GM15510 (cell line): ENCODE measurements around the gene EDC3.

Experiments used
- POLR2A ChIP-seq: IDR thresholded peaks from 3 replicates; pipeline ENCODE4 v1.6.1; 2011; ENCODE audit warnings: borderline replicate concordance; ENCODE audit not compliant: insufficient read length; ENCODE audit errors: extremely low read depth

The EDC3 gene

DNA sequence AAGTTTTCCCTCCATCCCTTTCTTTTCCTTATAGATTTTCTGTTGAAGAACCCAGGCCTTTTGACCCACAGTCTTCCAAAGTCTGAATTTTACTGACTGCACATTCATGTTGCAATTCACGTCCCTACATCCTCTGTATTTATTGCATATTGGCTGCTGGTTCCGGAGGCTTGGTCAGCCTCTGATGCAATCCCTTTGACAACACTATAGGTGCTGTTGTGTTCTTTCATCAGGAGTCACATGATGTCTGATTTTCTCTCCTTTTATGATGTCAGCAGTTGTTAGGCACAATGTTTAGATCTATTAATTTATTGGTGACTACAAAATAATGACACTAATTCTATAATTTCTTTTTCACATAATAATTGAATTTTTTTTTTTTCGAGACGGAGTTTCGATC, 20.8 kb upstream of the EDC3 start:
- TF ChIP-seq POLR2A, result no peak

DNA sequence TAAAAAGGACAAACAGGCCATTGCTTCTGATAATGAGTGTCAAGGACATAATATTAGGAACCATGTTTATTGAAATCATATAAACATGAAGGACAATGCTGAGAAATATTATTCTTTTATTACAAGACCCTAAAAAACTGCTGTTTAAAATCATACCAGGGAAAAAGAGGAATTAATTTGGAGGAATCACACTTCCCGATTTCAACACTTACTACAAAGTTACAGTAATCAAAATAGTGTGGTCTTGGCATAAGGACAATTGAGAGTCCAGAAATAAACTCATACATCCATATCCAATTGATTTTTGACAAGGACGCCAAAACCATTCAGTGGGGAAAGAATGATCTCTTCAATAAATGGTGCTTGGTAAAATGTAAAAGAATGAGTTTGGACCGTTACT, 16.5 kb upstream of the EDC3 start:
- no peak for TF ChIP-seq POLR2A

- no peak for TF ChIP-seq POLR2A
Observed at GRCh38 chr15:74710319-74711094, 14.7 kb upstream of the EDC3 start.

DNA sequence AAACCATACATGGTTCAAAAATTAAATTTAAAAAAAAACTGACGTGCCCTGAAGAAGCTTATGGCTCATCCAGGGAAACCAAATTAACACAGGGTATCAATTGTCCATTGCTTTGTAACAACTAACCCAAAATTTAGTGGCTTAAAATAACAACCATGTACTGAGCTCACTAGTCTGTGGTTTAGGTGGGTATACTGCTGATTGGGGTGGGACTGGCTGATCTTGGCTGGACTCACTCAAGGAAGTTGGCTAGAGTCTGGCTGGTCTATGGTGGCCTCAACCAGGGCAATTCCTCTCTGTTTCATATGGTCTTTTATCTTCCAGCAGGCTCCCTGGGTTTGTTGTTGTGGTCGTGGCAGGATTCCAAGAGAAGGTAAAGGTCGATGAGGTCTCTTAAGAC, 14.1 kb upstream of the EDC3 start:
- TF ChIP-seq POLR2A, result no peak

- TF ChIP-seq POLR2A, result no peak
Observed at GRCh38 chr15:74709011-74709410, 13.2 kb upstream of the EDC3 start.

DNA sequence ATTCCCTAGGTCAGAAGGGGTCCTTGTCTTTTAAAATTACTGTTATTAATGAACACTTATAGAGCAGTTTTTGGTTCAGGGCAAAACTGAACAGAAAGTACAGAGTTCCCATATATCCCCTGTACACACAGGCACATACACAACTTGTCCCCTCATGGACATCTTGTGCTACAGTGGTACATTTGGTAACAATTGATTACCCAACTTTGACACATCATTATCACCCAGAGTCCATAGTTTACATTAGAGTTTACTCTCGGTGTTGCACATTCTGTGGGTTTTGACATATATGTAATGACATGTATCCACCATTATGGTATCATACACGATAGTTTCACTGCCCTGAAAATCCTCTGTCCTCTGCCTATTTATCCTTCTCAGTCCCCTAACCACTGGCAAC, 984 bp upstream of the EDC3 start:
- no peak for TF ChIP-seq POLR2A

DNA sequence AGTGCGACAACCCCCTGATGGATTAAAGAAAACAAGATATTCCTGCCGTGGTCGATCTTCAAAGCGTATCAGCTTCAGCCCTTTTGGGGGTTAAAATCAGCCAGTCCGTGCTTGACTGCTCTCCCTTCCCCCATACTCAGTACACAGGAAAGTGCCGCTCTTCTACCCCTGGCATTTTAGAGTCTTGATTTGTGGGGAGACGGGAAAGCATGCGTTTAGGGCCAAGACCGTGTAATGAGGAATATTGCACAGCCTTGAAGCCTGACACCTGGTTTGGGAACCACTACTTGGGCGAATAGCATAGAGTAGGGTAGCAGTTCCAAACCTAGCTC, 540 bp upstream of the EDC3 start:
- TF ChIP-seq POLR2A, result no peak

GRCh38 chr15:74692327-74692726, 3.5 kb downstream of the EDC3 start:
- TF ChIP-seq POLR2A, result no peak

- TF ChIP-seq POLR2A, result no peak
Observed at GRCh38 chr15:74683758-74684157, 12.1 kb downstream of the EDC3 start.

GRCh38 chr15:74682954-74683353, 12.9 kb downstream of the EDC3 start:
- no peak for TF ChIP-seq POLR2A

DNA sequence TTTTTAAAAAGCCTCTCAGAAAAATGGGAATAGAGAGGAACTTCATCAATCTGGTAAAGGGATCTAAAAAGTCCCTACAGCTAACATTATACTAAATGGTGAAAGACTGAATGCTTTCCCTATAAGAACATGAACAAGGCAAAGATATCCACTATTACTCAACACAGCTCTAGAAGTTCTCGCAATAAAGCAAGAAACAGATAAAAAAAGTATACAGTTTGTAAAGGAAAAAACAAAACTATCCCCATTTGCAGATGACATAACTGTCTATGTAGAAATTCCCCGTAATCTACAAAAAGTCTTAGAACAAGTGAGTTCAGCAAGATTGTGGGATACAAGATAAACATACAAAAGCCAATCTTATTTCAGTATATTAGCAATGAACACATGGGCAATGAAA, 15.4 kb downstream of the EDC3 start:
- TF ChIP-seq POLR2A, result no peak

- TF ChIP-seq POLR2A, result no peak
Observed at GRCh38 chr15:74676801-74677200, 19.0 kb downstream of the EDC3 start.

GRCh38 chr15:74674161-74674560, 21.7 kb downstream of the EDC3 start:
- no peak for TF ChIP-seq POLR2A

DNA sequence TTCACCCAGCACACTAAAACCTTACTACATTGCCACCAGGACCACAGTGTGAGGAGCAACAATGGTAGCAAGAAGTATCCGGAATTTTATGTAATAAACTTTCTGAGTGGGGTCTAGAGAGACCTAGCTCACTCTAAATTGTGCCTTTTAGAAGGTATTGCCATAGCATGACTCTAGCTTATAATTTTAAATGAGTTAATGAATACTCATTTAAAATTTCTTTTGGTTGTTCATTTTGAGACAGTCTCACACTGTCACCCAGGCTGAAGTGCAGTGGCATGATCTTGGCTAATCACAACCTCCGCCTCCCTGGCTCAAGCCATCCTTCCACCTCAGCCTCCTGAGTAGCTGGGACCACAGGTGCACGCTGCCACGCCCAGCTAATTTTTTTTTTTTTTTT, 26.2 kb downstream of the EDC3 start:
- TF ChIP-seq POLR2A, result no peak

DNA sequence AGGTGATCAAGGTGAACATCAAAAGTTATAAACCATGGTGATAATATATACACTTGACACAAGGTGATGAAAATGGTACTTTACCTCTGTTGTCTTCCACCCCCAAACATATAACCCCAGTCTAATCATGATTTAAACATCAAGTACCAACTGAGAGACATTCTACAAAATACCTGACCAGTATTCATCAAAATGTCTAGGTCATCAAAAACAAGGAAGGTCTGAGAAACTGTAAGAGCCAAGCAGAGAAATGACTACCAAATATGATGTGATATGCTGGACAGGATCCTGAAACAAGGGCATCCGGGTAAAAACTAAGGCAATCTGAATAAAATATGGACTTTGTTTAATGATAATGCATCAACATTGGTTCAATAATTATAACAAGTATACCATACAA, 27.8 kb downstream of the EDC3 start:
- TF ChIP-seq POLR2A, result no peak

DNA sequence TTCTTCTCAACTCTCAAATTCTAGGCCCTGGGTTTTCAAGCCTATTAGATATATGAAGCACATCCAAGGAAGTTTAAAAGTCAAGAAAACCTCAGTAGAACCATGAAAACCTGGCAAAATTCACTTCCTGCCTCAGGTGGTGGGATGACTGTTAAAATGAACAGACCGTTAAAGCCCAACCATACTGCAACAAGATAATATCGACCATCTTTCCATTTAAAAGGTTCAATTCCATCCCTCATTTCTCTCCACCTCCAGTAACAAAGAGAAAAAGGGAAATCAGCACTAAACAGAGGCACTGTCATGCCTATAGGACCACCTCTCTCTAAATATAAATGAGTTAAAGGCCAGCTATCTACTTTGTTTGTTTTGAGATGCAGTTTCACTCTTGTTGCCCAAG, 31.2 kb downstream of the EDC3 start:
- no peak for TF ChIP-seq POLR2A
